Measurements from ENCODE around the gene SMOC2.
"Not testable (repeated sequence)": the region's sequence is repeated elsewhere in the genome, so short reads cannot be mapped to it uniquely, and the experiment has no call there.

Gene SMOC2

DNA sequence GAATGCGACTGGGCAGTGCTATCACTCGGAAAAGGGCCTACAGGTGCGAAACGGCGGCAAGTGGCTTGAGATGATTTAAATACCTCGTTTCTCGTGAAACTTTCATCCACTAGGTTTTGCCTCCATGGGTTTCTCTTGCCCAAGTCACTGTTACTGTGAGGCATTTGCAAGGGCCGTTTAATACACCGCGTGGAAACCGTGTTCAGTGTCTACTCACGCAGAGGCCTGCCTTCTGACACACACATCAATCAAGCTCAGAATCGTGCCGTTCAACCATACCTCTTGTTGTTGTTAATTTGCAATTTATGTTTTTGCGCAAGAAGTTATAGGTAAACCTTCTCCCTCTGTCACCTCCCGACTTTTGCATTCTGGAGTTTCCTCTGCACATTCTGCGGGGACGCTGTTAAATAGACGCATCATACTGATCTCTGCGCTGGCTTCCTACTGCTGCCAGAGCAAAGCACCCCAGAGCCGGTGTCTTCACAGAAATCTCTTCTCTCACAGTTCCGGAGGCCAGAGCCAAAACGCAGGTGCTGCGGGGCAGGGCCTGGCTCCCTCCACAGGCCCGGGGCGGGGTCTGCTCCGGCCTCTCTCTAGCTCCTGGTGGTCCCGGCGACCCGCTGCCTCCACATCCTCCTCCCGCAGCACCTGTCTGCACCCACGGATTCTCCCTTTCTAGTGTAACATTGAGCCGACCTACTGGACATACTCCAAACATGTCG, 251.4 kb downstream of the SMOC2 start:
- no peak for DNase-seq

DNA sequence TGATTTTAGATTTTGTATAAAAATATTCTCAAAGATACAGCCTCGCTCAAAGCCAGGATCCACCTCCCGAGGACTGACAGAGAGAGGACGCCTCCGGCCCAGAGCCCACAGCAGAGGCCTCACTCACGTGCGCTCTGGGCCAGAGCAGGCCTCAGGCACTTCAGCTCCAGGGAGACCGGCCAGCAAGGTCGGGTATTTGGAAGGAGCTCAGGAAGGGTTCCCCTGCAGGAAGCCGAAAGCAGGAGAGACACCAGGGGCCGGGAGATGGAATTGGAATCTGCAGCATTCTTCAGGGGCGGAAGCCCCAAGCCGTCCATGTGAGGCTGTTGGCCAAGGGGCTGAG, 251.9 kb downstream of the SMOC2 start:
- DNase-seq, result not testable (repeated sequence)

DNA sequence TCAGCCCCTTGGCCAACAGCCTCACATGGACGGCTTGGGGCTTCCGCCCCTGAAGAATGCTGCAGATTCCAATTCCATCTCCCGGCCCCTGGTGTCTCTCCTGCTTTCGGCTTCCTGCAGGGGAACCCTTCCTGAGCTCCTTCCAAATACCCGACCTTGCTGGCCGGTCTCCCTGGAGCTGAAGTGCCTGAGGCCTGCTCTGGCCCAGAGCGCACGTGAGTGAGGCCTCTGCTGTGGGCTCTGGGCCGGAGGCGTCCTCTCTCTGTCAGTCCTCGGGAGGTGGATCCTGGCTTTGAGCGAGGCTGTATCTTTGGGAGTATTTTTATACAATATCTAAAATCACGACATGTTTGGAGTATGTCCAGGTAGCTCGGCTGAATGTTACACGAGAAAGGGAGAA, 253.8 kb downstream of the SMOC2 start:
- not testable (repeated sequence) for DNase-seq

DNA sequence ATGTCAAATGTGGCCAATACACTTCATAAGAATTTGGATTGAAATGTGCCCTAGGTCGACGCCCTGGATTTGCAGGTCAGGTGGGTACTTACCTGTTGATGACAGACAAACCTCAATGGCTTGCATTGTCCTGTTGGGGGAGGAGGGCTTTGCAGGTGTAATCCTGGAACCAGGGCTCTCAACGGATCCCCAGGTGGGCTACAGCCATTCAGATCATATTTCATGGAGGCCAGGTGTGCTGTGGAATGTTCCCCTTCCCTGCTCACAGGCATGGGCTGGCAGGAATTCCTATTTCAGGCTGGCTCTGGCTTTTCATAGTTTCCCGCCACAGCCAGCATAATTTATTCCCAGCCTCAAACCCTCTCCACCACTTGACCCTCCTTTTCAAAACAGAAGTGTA, 254.7 kb downstream of the SMOC2 start:
- no peak for DNase-seq

DNA sequence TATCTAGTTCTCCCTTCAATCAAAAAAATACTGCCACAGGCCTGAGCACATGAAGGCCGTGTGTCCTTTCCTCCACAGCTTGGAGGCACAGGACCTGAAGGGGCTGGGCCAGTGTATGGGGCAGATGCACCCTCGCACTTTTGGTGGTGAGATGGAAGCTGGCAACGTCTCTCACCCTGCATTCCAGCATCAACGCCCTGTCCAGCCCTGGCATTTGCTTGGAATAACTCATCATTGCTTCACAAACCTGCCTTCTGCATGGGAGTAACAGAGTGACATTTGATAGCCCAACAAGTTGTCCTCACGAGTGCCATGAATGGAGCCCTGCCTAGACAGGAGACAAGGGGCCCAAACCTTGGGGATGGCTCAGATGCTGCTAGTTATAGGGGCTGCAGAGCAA, 257.9 kb downstream of the SMOC2 start:
- DNase-seq, result no peak

DNA sequence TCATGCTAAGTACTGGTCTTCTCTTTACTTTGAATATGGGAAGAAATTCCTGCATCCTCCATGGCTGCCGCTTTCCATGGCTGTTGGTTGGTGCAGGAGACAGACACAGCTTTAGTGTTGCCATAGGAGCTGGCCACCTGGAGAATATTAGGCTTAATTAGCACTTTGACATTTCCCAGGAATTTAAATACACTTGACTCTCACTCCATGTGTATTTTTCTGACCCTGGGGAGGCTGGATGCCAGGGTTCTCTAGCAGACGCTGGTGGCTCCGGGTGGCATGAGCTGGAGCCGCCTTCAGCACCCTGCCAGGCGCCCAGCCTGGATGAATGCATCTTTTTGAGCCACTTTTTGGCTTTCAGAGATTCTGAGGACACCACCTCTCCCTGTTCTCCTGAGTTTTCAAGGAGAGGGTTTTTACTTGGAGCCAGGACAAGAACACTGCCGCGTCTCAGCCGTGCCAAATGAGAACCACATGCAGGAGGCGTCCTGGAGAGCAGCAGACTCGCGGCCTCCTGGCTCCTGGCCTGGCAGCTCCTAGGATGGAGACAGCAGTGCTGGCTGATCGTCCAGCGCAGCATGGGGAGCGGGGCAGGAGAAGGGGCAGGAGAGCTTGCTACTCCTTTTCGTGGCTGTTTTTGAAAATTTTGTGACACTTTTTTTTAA, 258.8 kb downstream of the SMOC2 start:
- no peak for DNase-seq

DNA sequence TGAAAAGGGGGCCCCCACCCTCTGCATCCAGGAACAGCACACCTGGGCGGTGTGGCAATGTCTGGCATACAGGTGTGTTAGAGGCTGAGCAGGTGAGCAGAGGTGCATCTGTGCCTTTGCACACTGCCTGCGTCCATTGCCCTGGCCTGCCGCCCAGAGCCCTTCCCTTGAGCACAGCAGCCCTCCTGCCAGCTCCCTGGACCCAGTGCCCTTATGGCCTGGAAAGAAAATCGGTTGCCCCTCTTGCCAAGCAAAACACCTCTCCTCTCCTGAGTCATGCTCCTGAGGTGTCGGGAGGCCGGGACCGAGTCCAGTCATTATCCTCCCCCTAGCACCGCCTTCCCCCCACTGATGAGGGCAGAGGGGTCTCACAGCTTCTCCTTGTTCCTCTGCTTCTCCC, 259.9 kb downstream of the SMOC2 start:
- no peak for DNase-seq

DNA sequence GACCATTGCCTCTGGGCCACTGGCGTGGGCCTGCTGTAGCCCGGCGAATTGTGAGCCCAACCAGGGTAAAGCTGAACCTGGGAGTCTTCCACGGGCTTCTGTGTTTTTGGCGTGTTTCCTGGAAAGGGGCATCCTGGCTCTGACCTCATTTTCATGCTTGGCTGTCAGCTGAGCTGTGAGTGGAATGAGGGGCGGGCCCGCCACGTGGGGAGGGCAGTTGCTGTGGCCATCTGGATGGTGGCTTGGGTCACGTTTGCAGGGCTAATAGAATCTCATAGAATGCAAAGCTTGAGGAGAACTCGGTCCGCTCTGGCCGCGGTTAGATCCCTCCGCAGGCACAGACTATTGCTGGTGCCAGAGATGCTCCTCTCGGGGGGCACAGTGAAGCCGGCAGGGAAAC, 263.0 kb downstream of the SMOC2 start:
- DNase-seq, result no peak

DNA sequence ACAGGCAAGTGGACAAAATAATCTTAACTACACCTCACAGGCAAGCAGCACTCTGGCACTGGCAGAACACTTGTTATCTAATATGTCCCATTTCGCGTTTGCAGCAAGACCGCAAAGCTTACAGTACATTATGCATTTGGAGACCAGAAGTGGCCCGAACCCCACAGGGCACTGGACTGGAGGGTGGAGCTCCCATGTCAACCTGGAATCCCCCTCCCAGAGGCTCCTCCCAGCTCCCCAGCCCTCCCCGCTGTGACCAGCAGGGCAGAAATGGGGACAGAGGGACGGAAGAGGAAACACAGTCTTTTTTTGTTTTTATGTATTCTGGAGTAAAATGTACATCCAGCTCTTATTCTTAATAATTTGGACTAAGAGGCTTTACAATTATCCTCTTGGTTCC, 263.7 kb downstream of the SMOC2 start:
- DNase-seq, result no peak

DNA sequence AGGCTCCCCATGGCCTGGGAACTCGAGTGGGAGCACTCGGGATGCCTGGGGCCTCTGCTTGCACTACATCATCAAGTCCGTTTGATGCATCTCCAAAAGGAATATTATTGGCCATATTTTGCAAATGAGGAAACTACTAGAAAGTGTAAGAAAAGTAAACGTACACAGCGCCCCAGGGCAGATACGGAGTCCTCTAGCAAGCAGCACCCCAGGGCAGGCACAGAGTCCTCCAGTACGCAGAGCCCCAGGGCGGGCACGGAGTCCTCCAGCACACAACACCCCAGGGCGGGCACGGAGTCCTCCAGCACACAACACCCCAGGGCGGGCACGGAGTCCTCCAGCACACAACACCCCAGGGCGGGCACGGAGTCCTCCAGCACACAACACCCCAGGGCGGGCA, 264.3 kb downstream of the SMOC2 start:
- not testable (repeated sequence) for DNase-seq

DNA sequence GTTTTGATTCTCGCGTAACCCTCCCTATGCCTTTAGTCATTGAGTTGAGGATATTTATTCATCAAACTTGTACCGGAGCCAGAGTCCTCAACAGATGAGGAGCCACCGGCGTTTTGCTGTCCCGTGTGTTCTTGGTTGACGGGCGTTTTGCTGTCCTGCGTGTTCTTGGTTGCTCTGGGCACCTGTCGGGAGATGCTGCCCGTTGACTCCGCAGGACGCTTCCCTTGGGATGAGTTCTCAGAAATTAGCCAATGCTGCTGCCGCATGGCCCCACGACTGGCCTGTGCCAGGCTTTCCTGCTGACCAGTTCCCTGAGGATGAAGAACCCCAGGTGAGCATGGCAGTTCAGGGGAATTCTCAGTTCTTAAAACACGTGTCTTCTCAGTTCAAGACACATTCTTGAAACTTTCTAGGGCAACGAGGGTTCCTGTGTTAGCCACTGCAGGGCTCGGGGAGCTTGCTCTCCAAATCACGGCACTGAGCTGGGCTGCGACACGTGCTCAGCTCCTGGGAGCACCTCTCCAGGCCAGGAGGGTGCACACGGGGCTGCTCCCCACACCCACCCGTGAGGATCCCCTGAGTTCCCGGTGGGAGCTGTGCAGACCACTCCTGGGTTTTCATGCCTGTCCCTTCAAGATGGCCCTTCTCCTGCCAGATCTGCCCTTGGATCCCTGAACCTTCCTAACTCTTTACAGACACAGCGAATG, 265.6 kb downstream of the SMOC2 start:
- DNase-seq, result no peak

DNA sequence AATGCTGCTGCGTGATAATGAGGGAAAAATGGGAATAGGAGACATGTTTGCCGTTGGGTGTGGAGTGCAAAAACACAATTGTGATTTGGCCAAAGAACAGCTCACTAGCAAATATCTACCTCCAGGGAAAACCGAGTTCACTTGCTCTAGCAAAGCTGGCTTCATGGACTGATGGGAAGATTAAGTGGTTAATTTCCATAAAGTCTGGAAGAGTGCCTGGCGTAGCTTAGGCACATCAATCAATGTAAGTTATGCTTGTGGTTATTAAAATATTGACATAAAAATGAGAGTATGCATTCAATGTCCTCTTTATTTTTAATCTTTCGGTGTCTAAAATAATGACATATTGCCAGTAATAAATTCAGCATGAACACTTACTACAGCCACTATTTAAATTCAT, 267.5 kb downstream of the SMOC2 start:
- no peak for DNase-seq

DNA sequence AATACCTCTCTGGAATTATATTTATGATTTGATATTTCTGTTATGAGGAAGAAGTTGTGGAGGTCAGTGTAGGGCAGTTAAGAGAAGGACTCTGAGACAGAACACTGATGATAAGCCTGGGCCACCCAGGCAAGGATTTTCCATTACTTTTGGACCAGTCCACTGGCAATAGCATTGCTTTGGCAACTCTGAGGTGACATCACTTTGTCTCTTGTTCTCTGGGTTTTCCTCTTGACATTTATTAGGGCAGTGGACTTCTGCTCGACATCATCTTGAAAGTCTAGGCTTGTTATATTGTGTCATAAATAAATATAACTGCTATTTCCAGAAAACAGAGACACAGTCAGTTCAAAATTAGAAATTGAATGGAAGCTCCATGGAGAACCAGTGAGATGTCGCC, 268.0 kb downstream of the SMOC2 start:
- DNase-seq, result no peak

DNA sequence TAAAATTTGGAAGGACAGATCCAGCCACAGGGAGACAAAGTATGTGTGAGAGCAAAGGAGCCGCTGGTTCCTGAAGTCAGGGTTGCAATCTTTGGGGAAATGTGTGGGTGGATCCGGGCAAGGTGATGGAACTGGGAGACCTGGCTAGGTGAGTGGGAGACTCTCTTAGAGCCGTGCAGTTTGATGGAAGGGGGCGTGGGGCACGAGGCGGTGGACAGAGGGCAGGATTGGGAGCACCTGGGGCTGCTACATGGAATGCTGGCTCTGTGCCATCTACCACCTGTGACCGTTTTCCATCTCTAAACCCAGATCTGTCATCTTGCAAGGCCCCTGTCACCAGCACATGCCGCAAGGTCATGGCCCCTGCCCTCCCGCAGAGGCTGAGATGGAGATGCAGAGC, 268.4 kb downstream of the SMOC2 start:
- no peak for DNase-seq

DNA sequence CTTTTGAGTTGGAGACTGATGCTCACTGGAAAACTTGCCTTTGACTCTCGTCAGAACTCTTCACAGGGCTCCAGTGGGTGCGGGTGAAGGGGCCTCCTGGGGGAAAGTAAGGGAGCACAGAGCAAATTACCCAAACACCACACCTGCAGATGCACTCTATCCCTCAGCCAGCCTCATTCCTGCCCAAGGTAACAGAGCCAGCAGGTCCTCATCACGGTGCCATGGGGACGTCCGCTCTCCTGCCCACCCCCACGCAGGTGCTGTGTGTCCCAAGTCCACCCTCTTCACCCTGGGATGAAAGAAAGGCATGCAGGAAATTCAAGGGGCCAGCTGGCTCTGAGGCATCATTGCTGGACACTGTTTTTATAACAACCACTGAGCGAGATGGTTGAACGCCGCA, 269.0 kb downstream of the SMOC2 start:
- DNase-seq, result no peak

DNA sequence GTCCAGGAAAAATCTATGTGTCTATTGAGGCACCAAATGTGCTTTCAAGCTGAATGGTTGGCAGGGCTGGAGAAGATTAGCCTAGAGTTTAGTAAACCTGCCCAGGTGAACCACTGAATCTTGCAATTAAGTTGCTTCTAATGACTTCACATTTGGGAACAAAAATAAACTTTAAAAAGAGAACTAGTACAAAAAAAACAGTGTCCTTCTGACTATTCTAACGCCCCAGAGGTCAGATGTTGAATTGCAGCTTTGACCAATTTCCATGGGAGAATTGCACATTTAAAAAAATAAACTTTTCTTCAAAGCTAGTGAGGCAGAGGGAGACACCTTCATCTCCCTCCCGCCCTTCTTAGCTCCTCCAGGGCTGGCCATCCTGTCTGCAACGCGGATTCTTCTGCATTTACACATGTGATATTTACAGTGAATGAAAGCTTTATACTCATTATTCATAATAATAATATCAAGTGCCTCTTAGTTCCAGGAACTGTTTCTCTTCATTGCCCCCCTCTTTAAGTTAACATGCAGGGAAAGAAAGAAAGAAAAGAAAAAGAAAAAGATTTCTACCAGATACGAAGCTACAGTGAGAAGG, 270.2 kb downstream of the SMOC2 start:
- peak in 1 of 2 donors; percentile 4 for DNase-seq

DNA sequence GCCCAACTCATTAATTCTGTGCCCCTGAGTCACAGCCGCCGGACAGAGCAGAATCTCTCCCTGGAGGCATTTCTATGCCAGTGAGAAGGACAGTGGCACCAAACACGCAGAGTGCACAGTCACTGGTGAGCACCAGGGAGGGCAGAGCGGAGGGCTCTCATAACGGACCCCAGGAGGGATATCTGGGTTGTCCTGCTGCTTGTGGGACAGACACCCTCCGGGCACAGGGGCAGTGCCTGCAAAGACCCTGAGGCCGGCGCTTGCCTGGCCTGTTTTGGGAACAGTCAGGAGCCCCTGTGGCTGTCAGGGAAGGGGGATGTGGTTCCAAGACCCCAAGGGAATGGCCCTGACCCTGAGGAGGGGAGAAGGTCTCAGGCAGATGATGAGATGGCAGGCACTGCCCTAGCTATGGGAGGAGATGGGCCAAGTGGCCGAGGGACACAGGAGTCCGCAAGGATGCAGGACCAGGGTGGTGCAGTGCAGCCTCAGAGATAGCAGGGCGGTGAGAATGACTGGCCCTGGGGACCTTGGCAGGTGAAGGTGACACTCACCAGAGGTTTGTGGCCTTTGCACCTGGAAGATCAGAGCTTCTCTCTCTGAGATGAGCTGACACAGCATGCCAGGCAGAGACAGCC, 270.8 kb downstream of the SMOC2 start:
- no peak for DNase-seq

DNA sequence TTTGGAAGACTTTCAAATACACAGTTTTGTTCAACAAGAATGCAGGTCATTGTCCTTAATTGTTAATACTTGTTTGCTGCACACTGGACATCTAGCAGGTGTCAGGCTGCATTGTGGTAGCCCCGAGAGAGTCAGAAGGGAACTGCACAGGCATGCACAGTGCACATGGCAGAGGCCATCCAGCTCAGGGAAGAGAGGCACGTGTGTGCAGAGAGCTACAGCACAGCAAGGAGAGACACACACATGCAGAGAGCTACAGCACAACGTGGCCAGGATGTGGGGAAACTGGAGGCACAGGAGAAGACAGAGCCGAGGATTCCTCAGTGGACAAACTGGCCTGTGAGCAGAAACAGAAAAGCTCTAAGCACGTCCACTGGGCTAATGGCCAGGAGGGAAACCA, 272.0 kb downstream of the SMOC2 start:
- DNase-seq, result no peak

DNA sequence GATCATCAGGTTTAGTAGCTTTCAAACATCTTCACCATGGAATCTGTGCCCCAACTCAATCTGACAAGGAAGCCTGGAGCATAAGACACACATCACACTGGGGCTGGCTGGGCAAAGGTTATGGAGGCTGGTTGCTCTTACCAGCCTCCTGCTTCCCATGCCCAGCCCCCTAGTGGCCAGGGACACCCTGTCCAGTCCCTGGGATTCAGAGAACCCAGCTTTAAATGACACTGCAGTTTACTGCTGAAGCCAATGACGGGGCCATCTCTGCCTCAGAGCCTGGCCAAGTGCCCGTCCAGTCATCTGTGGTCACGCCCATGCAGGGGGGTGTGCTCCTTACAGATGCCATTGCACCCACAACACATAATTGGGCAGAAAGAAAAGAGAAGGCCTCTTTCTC, 272.9 kb downstream of the SMOC2 start:
- DNase-seq, result no peak

DNA sequence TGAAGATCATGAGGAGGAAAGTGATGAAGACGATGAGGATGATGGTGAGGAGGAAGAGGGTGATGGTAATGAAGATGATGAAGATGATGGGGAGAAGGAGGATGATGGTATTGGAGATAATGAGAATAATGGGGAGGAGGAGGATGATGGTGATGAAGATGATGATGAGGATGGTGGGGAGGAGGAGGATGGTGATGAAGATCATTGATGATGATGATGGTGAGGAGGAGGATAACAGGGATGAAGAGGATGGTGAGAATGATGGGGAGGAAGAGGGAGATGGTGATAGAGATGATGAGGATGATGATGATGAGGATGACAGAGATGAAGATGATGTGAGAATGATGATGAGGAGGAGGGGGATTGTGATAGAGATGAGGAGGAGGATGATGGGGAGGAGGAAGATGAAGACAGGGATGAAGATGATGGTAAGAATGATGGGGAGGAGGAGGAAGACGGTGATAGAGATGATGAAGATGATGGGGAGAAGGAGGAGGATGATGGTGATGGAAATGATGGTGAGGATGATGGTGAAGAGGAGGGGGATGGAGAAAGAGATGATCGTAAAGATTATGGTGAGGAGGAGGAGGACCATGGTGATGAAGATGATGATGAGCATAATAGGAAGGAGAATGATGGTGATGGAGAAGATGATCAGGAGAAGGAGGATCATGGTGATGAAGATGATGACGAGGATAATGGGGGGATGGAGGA, 273.7 kb downstream of the SMOC2 start:
- DNase-seq, result no peak

DNA sequence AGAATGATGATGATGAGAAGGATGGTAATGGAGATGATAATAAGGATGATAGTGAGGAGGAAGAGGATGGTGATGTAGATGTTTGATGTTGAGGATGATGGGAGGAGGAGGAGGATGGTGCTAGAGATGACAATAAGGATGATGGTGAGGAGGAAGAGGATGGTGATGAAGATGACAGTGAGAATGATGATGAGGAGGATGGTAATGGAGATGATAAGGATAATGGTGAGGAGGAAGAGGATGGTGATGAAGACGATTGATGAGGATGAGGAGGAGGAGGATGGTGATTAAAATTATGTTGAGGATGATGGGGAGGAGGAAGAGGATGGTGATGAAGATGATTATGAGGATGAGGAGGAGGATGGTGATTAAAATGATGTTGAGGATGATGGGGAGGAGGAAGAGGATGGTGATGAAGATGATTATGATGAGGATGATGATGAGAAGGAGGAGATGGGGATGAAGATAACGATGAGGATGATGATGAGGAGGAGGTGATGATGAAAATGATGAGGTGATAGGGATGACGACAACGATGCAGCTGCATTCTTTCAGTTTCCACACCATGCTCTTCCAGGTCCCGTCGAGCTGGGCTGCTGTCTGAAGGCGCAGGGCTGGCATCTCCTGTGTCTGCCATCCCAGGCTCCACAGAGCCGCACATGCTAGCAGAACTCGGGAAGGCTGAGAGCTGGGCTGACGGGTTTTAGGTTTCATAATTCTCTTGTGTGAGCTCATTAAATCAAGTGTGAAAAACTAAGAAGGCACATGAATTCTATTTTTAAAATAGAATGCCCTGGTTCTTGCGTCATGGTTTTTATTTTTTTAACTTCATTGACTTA, 274.9 kb downstream of the SMOC2 start:
- DNase-seq, result no peak

DNA sequence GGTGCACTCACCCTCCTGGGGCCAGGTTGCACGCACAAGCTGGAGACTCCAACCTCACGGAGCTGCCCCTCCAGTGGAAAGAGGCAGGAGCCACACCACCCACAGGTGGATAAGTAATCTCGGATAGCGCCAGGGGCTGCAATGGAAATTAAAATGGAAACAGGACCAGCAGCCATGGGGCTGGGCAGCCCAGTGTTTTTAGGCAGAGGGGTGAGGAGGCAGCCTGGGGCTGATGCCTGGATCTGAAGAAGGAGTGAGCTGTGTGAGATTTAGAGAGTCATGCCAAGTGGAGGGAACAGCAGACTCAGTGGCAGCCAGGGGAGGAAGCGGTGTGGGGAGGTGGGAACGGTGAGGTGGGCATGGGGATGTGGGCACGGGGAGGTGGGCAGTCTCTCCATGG, 275.6 kb downstream of the SMOC2 start:
- no peak for DNase-seq
